RWPE2 (cell line): ENCODE data around the gene SLC33A1.
A peak's percentile ranks its signal among the peaks of the same experiment; 100 is the strongest.

Source experiments
- ATAC-seq: fragments of 200-7000 bp; cut with Tn5 transposase; 3 replicates; pipeline ENCODE4 v1.9.1; 2021; ENCODE audit warnings: low read depth
- DNase-seq: peaks from one replicate; pipeline ENCODE4 v3.0.0-alpha.2; 2020; ENCODE audit warnings: low spot score
- H3K27ac ChIP-seq: fragments of 450-650 bp; 2 replicates; pipeline ENCODE4 v1.5.1; 2017; ENCODE audit warnings: mild to moderate bottlenecking; ENCODE audit not compliant: poor library complexity, severe bottlenecking
- H3K27me3 ChIP-seq: fragments of 250-450 bp; sonication (Bioruptor Pico); 2 replicates; pipeline ENCODE4 v1.5.1; 2021; ENCODE audit warnings: mild to moderate bottlenecking, moderate library complexity; ENCODE audit not compliant: insufficient read depth, poor library complexity, severe bottlenecking
- H3K36me3 ChIP-seq: fragments of 250-450 bp; sonication (Bioruptor Pico); 2 replicates; pipeline ENCODE4 v1.5.1; 2020; ENCODE audit warnings: low read depth, mild to moderate bottlenecking, moderate library complexity
- H3K4me1 ChIP-seq: fragments of 250-450 bp; sonication (Bioruptor Pico); 2 replicates; pipeline ENCODE4 v1.5.1; 2021; ENCODE audit warnings: mild to moderate bottlenecking, moderate library complexity; ENCODE audit not compliant: insufficient read depth, poor library complexity, severe bottlenecking
- H3K4me3 ChIP-seq: fragments of 250-450 bp; sonication (Bioruptor Pico); 2 replicates; pipeline ENCODE4 v1.5.1; 2021; ENCODE audit warnings: mild to moderate bottlenecking, moderate library complexity; ENCODE audit not compliant: severe bottlenecking
- H3K9me3 ChIP-seq: fragments of 250-450 bp; sonication (Bioruptor Pico); 2 replicates; pipeline ENCODE4 v1.5.1; 2021; ENCODE audit warnings: mild to moderate bottlenecking, moderate library complexity; ENCODE audit not compliant: severe bottlenecking
- CTCF ChIP-seq: fragments of 450-650 bp; IDR thresholded peaks from one replicate; pipeline ENCODE4 v1.5.1; 2017; ENCODE audit warnings: mild to moderate bottlenecking, moderate library complexity; ENCODE audit not compliant: poor library complexity, severe bottlenecking

The SLC33A1 gene

GRCh38 chr3:155884292-155884691 is 30.1 kb upstream of the SLC33A1 start:
- no peaks in the 10 kb centered on the region for H3K9me3 ChIP-seq
- no peak for TF ChIP-seq CTCF
- no peaks in the 10 kb centered on the region for H3K27me3 ChIP-seq
- H3K27ac ChIP-seq = no peak overlapping the region
- no peaks in the 10 kb centered on the region for H3K36me3 ChIP-seq
- peaks cover 4% of the 10 kb centered on the region for H3K4me1 ChIP-seq
- no peak overlapping the region for H3K4me3 ChIP-seq
- DNase-seq (no peak), ATAC-seq (no peak)

- no peak overlapping the region for H3K4me3 ChIP-seq
Observed at GRCh38 chr3:155880286-155880685, 26.1 kb upstream of the SLC33A1 start.

GRCh38 chr3:155876503-155876902 is 22.3 kb upstream of the SLC33A1 start:
- no peak for TF ChIP-seq CTCF
- no peak for ATAC-seq

More at GRCh38 chr3:155880286-155880685, 26.1 kb upstream of the SLC33A1 start:
- H3K9me3 ChIP-seq = no peaks in the 10 kb centered on the region
- peaks cover 4% of the 10 kb centered on the region for H3K4me1 ChIP-seq
- H3K27ac ChIP-seq = no peak overlapping the region
- H3K27me3 ChIP-seq = no peaks in the 10 kb centered on the region
- no peaks in the 10 kb centered on the region for H3K36me3 ChIP-seq
- ATAC-seq (no peak), DNase-seq (no peak)
- no peak for TF ChIP-seq CTCF

GRCh38 chr3:155876037-155876436 is 21.8 kb upstream of the SLC33A1 start:
- peaks cover 11% of the 10 kb centered on the region for H3K36me3 ChIP-seq
- peaks cover 9% of the 10 kb centered on the region for H3K4me1 ChIP-seq
- no peak overlapping the region for H3K4me3 ChIP-seq
- ATAC-seq (no peak), DNase-seq (no peak)
- TF ChIP-seq CTCF = no peak
- no peaks in the 10 kb centered on the region for H3K9me3 ChIP-seq
- no peaks in the 10 kb centered on the region for H3K27me3 ChIP-seq
- H3K27ac ChIP-seq = no peak overlapping the region

More at GRCh38 chr3:155876503-155876902, 22.3 kb upstream of the SLC33A1 start:
- no peak overlapping the region for H3K27ac ChIP-seq
- no peaks in the 10 kb centered on the region for H3K9me3 ChIP-seq
- DNase-seq = no peak
- no peak overlapping the region for H3K4me3 ChIP-seq
- H3K36me3 ChIP-seq = peaks cover 11% of the 10 kb centered on the region
- no peaks in the 10 kb centered on the region for H3K27me3 ChIP-seq
- peaks cover 9% of the 10 kb centered on the region for H3K4me1 ChIP-seq

- Histone ChIP-seq H3K36me3 (peaks cover 11% of the 10 kb centered on the region), H3K27me3 (no peaks in the 10 kb centered on the region), H3K9me3 (no peaks in the 10 kb centered on the region), H3K4me3 (peak overlapping the region; percentile 96), H3K27ac (peak overlapping the region; percentile 80), H3K4me1 (peaks cover 9% of the 10 kb centered on the region)
- DNase-seq (no peak), ATAC-seq (no peak)
- TF ChIP-seq CTCF = no peak
Observed at GRCh38 chr3:155872904-155873646, 18.8 kb upstream of the SLC33A1 start.
